K562 (cell line): ENCODE data around the gene FBP1.

Experiments used
- POLR2AphosphoS5 ChIP-seq: IDR thresholded peaks from 2 replicates; pipeline ENCODE4 v1.6.1; 2011; ENCODE audit warnings: mild to moderate bottlenecking, low read depth, low read length, moderate library complexity; ENCODE audit not compliant: control insufficient read depth, insufficient read depth
- SIN3A ChIP-seq, 2 experiments: fragments of 150-350 bp in 1 of 2; IDR thresholded peaks; 2 replicates each; pipeline ENCODE4 v1.6.1; 2011 to 2016; ENCODE audit warnings: borderline replicate concordance in 2 of 2, low read depth in 2 of 2, low read length in 2 of 2, mild to moderate bottlenecking in 2 of 2, moderate library complexity in 2 of 2; ENCODE audit not compliant: control insufficient read depth in 1 of 2
- SNIP1 ChIP-seq: fragments of 450-650 bp; IDR thresholded peaks from 2 replicates; pipeline ENCODE4 v1.7.1; 2017; ENCODE audit warnings: low read depth, mild to moderate bottlenecking
- ZBTB1 ChIP-seq: sonication (generic); formaldehyde crosslinking; IDR thresholded peaks from 2 replicates; pipeline ENCODE4 v1.8.1; 2023; ENCODE audit warnings: missing genetic modification reagents, low read depth, mild to moderate bottlenecking, borderline replicate concordance
- ZNF24 ChIP-seq: fragments of 450-650 bp; IDR thresholded peaks from 2 replicates; pipeline ENCODE4 v1.6.1; 2016
- TF ChIP-seq, protein P1 (sequence below), 3 experiments: IDR thresholded peaks in 2 of 3; conservative IDR thresholded peaks in 1 of 3; 2 replicates each; pipeline ENCODE4 v1.5.1; 2011 to 2012; ENCODE audit warnings: low read length in 3 of 3, mild to moderate bottlenecking in 3 of 3, control low read depth in 2 of 3, improper control_type of control experiment in 1 of 3, inconsistent platforms in 1 of 3, low read depth in 1 of 3, mixed read lengths in 1 of 3, moderate library complexity in 1 of 3; ENCODE audit not compliant: insufficient read depth in 2 of 3

- TF ChIP-seq SNIP1 (no peak), ZBTB1 (peak; percentile 99), POLR2AphosphoS5 (no peak), ZNF24 (no peak), SIN3A (IDR thresholded peaks at IDR 0.05; ENCODE audit: borderline replicate concordance in 2 of 2, control insufficient read depth in 1 of 2, low read depth in 2 of 2, low read length in 2 of 2) (no peak)
- TF ChIP-seq, protein P1, sequence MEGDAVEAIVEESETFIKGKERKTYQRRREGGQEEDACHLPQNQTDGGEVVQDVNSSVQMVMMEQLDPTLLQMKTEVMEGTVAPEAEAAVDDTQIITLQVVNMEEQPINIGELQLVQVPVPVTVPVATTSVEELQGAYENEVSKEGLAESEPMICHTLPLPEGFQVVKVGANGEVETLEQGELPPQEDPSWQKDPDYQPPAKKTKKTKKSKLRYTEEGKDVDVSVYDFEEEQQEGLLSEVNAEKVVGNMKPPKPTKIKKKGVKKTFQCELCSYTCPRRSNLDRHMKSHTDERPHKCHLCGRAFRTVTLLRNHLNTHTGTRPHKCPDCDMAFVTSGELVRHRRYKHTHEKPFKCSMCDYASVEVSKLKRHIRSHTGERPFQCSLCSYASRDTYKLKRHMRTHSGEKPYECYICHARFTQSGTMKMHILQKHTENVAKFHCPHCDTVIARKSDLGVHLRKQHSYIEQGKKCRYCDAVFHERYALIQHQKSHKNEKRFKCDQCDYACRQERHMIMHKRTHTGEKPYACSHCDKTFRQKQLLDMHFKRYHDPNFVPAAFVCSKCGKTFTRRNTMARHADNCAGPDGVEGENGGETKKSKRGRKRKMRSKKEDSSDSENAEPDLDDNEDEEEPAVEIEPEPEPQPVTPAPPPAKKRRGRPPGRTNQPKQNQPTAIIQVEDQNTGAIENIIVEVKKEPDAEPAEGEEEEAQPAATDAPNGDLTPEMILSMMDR (IDR thresholded peaks at IDR 0.05 in 2 of 3, conservative IDR thresholded peaks at IDR 0.05 in 1 of 3; ENCODE audit: insufficient read depth in 2 of 3, low read depth in 1 of 3, low read length in 3 of 3): peak; percentile 80 to 89 (median 81)
Observed at GRCh38 chr9:94554439-94555331, 84.6 kb downstream of the FBP1 start, which contains the start of gene PCAT7.
